GM23338 (cell line): Measurements from ENCODE around the gene RGS6. TPM values are rescaled to one million over a fixed set of nuclear protein-coding genes. Genes with fewer than 3 reads are reported as not detected.

ENCODE experiments used
- ATAC-seq: fragments of 200-7000 bp; cut with Tn5 transposase; 3 replicates; pipeline ENCODE4 v1.9.1; 2020
- DNase-seq: peaks from one replicate; pipeline ENCODE4 v3.0.0-alpha.2; 2015; ENCODE audit warnings: low spot score
- H2AFZ ChIP-seq: fragments of 200-600 bp; sonication (generic); 2 replicates; pipeline ENCODE4 v1.8.0; 2016; ENCODE audit warnings: antibody characterized with exemption, mild to moderate bottlenecking, moderate library complexity
- H3F3A ChIP-seq: fragments of 200-600 bp; sonication (generic); replicated peaks from 2 replicates; pipeline ENCODE4 v1.8.0; 2017; ENCODE audit warnings: antibody characterized with exemption, mixed run types, low read depth
- H3K27ac ChIP-seq: fragments of 200-600 bp; sonication (generic); 2 replicates; pipeline ENCODE4 v1.6.1; 2016; ENCODE audit warnings: low read depth
- H3K27me3 ChIP-seq: fragments of 200-600 bp; sonication (generic); 2 replicates; pipeline ENCODE4 v1.8.0; 2016; ENCODE audit warnings: mild to moderate bottlenecking, mixed run types, moderate library complexity; ENCODE audit not compliant: insufficient read depth
- H3K36me3 ChIP-seq: fragments of 200-600 bp; sonication (generic); 2 replicates; pipeline ENCODE4 v1.8.0; 2016; ENCODE audit warnings: mild to moderate bottlenecking; ENCODE audit not compliant: insufficient read depth
- H3K4me1 ChIP-seq: fragments of 200-600 bp; sonication (generic); 2 replicates; pipeline ENCODE4 v1.8.0; 2016; ENCODE audit warnings: mild to moderate bottlenecking, moderate library complexity; ENCODE audit not compliant: insufficient read depth
- H3K4me2 ChIP-seq: fragments of 200-600 bp; sonication (generic); 2 replicates; pipeline ENCODE4 v1.7.1; 2017; ENCODE audit warnings: mixed run types
- H3K4me3 ChIP-seq: fragments of 200-600 bp; sonication (generic); 2 replicates; pipeline ENCODE4 v1.6.1; 2016; ENCODE audit warnings: mixed run types
- H3K79me2 ChIP-seq: fragments of 200-600 bp; sonication (generic); replicated peaks from 2 replicates; pipeline ENCODE4 v1.8.0; 2017; ENCODE audit warnings: mild to moderate bottlenecking; ENCODE audit not compliant: insufficient read depth
- H3K9me2 ChIP-seq: fragments of 200-600 bp; sonication (generic); 2 replicates; pipeline ENCODE4 v1.8.0; 2017; ENCODE audit not compliant: insufficient read depth
- H4K20me1 ChIP-seq: fragments of 200-600 bp; sonication (generic); replicated peaks from 2 replicates; pipeline ENCODE4 v1.8.0; 2017; ENCODE audit warnings: mild to moderate bottlenecking; ENCODE audit not compliant: insufficient read depth
- H3K27ac Mint-ChIP-seq: 2 replicates; pipeline ENCODE4 v1.8.0; 2020; ENCODE audit warnings: inconsistent platforms, mild to moderate bottlenecking, moderate library complexity, mixed read lengths
- H3K27me3 Mint-ChIP-seq: 3 replicates; pipeline ENCODE4 v1.8.0; 2022; ENCODE audit warnings: low read depth, mild to moderate bottlenecking, moderate library complexity, mixed read lengths, inconsistent platforms; ENCODE audit not compliant: insufficient read depth, poor library complexity
- H3K36me3 Mint-ChIP-seq: 3 replicates; pipeline ENCODE4 v1.8.0; 2021; ENCODE audit warnings: low read depth, mild to moderate bottlenecking, inconsistent platforms, moderate library complexity, mixed read lengths
- H3K4me1 Mint-ChIP-seq: 3 replicates; pipeline ENCODE4 v1.8.0; 2020; ENCODE audit warnings: mild to moderate bottlenecking, inconsistent platforms, mixed read lengths
- H3K4me3 Mint-ChIP-seq: 3 replicates; pipeline ENCODE4 v1.8.0; 2021; ENCODE audit warnings: moderate library complexity, mild to moderate bottlenecking, inconsistent platforms, mixed read lengths
- H3K9me3 Mint-ChIP-seq: 3 replicates; pipeline ENCODE4 v1.8.0; 2020; ENCODE audit warnings: moderate library complexity, mild to moderate bottlenecking, inconsistent platforms, mixed read lengths
- CREB1 ChIP-seq: fragments of 250-450 bp; sonication (Bioruptor Pico); IDR thresholded peaks from 2 replicates; pipeline ENCODE4 v1.5.0; 2020; ENCODE audit warnings: low read depth, mild to moderate bottlenecking, moderate library complexity
- EZH2phosphoT487 ChIP-seq: fragments of 200-600 bp; sonication (generic); IDR thresholded peaks from one replicate; pipeline ENCODE4 v1.8.1; 2018; ENCODE audit warnings: antibody characterized with exemption; ENCODE audit not compliant: unreplicated experiment
- JUNB ChIP-seq: IDR thresholded peaks from one replicate; pipeline ENCODE4 v1.6.1; 2016; ENCODE audit warnings: antibody characterized with exemption; ENCODE audit not compliant: unreplicated experiment
- ZNF331 ChIP-seq: fragments of 250-450 bp; sonication (Bioruptor Pico); IDR thresholded peaks from 2 replicates; pipeline ENCODE4 v1.5.0; 2020; ENCODE audit warnings: low read depth, mild to moderate bottlenecking, moderate library complexity
- polyA plus RNA-seq: library from polyadenylated mRNA; unstranded; fragments of >200 nt; fragmentation: Nextera tagmentation; extraction: Ambion mirVana; gene quantifications from 2 replicates; pipeline ENCODE4 v1.2.1, GENCODE V29; 2016
- total RNA-seq: library from RNA; depleted of rRNA; stranded (reverse); fragments of >200 nt; shearing (Covaris generic); gene quantifications from 2 replicates; pipeline ENCODE4 v1.2.3, GENCODE V29; 2014
- TF ChIP-seq, protein P1 (sequence below): fragments of 250-450 bp; sonication (Bioruptor Pico); IDR thresholded peaks from 2 replicates; pipeline ENCODE4 v1.5.0; 2020; ENCODE audit warnings: mild to moderate bottlenecking, moderate library complexity
- TF ChIP-seq, protein P2 (sequence below): IDR thresholded peaks from 2 replicates; pipeline ENCODE4 v1.6.1; 2016; ENCODE audit warnings: antibody characterized with exemption

Gene RGS6
- total and polyA plus RNA-seq, 2 experiments from 2014 or later, result 0.66 to 0.83 TPM

DNA sequence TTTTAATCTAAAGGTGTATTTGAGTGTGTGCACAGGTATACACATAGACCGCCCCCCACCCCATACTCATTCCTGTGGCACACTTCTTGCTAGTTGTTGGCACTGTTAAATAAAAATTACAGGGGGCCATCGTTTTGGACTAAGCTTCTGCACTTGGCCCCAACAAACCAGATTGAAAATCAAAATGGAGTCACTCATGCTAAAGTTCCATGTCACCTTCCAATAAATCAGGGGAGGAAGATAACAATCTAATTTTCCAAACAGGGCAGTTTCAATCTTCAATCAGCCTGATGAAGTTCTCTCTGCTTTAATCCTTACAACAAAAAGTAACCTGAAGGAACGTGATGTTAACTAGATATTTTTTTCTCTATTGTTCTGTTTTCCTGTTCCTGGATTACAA, 78.2 kb downstream of the RGS6 start:
- Mint-ChIP-seq H3K27me3 (no peaks in the 10 kb centered on the region), H3K36me3 (no peaks in the 10 kb centered on the region), H3K27ac (no peak overlapping the region), H3K9me3 (peaks cover 3% of the 10 kb centered on the region; the same call in 1 of the 3 replicates), H3K4me3 (no peak overlapping the region), H3K4me1 (no peaks in the 10 kb centered on the region)
- no peaks in the 10 kb centered on the region for H3K27me3 ChIP-seq
- no peak overlapping the region for H3K4me3 ChIP-seq
- H4K20me1 ChIP-seq, result no peaks in the 10 kb centered on the region
- no peaks in the 10 kb centered on the region; the same call in 1 of the 2 replicates for H3K9me2 ChIP-seq
- no peak overlapping the region for H2AFZ ChIP-seq
- DNase-seq (no peak), ATAC-seq (no peak)
- H3K4me2 ChIP-seq, result no peak overlapping the region
- H3K27ac ChIP-seq, result no peak overlapping the region
- no peaks in the 10 kb centered on the region for H3K4me1 ChIP-seq
- H3K79me2 ChIP-seq, result no peaks in the 10 kb centered on the region
- no peaks in the 10 kb centered on the region for H3F3A ChIP-seq
- no peaks in the 10 kb centered on the region for H3K36me3 ChIP-seq
- TF ChIP-seq, protein P1, sequence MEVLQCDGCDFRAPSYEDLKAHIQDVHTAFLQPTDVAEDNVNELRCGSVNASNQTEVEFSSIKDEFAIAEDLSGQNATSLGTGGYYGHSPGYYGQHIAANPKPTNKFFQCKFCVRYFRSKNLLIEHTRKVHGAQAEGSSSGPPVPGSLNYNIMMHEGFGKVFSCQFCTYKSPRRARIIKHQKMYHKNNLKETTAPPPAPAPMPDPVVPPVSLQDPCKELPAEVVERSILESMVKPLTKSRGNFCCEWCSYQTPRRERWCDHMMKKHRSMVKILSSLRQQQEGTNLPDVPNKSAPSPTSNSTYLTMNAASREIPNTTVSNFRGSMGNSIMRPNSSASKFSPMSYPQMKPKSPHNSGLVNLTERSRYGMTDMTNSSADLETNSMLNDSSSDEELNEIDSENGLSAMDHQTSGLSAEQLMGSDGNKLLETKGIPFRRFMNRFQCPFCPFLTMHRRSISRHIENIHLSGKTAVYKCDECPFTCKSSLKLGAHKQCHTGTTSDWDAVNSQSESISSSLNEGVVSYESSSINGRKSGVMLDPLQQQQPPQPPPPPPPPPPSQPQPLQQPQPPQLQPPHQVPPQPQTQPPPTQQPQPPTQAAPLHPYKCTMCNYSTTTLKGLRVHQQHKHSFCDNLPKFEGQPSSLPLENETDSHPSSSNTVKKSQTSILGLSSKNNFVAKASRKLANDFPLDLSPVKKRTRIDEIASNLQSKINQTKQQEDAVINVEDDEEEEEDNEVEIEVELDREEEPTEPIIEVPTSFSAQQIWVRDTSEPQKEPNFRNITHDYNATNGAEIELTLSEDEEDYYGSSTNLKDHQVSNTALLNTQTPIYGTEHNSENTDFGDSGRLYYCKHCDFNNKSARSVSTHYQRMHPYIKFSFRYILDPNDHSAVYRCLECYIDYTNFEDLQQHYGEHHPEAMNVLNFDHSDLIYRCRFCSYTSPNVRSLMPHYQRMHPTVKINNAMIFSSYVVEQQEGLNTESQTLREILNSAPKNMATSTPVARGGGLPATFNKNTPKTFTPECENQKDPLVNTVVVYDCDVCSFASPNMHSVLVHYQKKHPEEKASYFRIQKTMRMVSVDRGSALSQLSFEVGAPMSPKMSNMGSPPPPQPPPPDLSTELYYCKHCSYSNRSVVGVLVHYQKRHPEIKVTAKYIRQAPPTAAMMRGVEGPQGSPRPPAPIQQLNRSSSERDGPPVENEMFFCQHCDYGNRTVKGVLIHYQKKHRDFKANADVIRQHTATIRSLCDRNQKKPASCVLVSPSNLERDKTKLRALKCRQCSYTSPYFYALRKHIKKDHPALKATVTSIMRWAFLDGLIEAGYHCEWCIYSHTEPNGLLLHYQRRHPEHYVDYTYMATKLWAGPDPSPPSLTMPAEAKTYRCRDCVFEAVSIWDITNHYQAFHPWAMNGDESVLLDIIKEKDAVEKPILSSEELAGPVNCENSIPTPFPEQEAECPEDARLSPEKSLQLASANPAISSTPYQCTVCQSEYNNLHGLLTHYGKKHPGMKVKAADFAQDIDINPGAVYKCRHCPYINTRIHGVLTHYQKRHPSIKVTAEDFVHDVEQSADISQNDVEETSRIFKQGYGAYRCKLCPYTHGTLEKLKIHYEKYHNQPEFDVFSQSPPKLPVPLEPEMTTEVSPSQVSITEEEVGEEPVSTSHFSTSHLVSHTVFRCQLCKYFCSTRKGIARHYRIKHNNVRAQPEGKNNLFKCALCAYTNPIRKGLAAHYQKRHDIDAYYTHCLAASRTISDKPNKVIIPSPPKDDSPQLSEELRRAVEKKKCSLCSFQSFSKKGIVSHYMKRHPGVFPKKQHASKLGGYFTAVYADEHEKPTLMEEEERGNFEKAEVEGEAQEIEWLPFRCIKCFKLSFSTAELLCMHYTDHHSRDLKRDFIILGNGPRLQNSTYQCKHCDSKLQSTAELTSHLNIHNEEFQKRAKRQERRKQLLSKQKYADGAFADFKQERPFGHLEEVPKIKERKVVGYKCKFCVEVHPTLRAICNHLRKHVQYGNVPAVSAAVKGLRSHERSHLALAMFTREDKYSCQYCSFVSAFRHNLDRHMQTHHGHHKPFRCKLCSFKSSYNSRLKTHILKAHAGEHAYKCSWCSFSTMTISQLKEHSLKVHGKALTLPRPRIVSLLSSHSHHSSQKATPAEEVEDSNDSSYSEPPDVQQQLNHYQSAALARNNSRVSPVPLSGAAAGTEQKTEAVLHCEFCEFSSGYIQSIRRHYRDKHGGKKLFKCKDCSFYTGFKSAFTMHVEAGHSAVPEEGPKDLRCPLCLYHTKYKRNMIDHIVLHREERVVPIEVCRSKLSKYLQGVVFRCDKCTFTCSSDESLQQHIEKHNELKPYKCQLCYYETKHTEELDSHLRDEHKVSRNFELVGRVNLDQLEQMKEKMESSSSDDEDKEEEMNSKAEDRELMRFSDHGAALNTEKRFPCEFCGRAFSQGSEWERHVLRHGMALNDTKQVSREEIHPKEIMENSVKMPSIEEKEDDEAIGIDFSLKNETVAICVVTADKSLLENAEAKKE (CRISPR knock-in tag), result no peak
- TF ChIP-seq, protein P2, sequence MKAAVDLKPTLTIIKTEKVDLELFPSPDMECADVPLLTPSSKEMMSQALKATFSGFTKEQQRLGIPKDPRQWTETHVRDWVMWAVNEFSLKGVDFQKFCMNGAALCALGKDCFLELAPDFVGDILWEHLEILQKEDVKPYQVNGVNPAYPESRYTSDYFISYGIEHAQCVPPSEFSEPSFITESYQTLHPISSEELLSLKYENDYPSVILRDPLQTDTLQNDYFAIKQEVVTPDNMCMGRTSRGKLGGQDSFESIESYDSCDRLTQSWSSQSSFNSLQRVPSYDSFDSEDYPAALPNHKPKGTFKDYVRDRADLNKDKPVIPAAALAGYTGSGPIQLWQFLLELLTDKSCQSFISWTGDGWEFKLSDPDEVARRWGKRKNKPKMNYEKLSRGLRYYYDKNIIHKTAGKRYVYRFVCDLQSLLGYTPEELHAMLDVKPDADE, result no peak
- TF ChIP-seq CREB1 (CRISPR knock-in tag) (no peak), ZNF331 (CRISPR knock-in tag) (no peak), EZH2phosphoT487 (no peak), JUNB (no peak)
